Measurements from ENCODE around the gene DGKQ.

- TF ChIP-seq JUN (IDR thresholded peaks at IDR 0.05; ENCODE audit: borderline replicate concordance, insufficient read depth, insufficient read length, low read depth): no peak
- TF ChIP-seq, protein P1, sequence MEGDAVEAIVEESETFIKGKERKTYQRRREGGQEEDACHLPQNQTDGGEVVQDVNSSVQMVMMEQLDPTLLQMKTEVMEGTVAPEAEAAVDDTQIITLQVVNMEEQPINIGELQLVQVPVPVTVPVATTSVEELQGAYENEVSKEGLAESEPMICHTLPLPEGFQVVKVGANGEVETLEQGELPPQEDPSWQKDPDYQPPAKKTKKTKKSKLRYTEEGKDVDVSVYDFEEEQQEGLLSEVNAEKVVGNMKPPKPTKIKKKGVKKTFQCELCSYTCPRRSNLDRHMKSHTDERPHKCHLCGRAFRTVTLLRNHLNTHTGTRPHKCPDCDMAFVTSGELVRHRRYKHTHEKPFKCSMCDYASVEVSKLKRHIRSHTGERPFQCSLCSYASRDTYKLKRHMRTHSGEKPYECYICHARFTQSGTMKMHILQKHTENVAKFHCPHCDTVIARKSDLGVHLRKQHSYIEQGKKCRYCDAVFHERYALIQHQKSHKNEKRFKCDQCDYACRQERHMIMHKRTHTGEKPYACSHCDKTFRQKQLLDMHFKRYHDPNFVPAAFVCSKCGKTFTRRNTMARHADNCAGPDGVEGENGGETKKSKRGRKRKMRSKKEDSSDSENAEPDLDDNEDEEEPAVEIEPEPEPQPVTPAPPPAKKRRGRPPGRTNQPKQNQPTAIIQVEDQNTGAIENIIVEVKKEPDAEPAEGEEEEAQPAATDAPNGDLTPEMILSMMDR (IDR thresholded peaks at IDR 0.05; ENCODE audit: extremely low read depth in 1 of 2, insufficient read depth in 1 of 2, low read depth in 1 of 2, low read length in 2 of 2): no peak
These were observed 40.7 kb downstream of the DGKQ start for GRCh38 chr4:932713-933070.

Data from endothelial cell of umbilical vein (primary cell).